K562 (cell line): ENCODE measurements around the gene STPG2. TPM values are rescaled to one million over a fixed set of nuclear protein-coding genes. Genes with fewer than 3 reads are reported as not detected.

ENCODE experiments used
- ATAC-seq: fragments of 200-7000 bp; cut with Tn5 transposase; 3 replicates; pipeline ENCODE4 v1.9.1; 2020; ENCODE audit warnings: moderate library complexity
- BruUV-seq: library from RNA; stranded (reverse); fragments of 400-500 nt; replicated peaks from 2 replicates; lab custom pipeline; 2021; lab: Mats Ljungman, UMichigan
- CTCF ChIA-PET: fragments of 300-600 bp; formaldehyde crosslinking; extraction: SDS; loops from one replicate; lab custom pipeline; 2021; ENCODE audit warnings: low intra/inter-chr PET ratio; lab: Yijun Ruan, JAX
- POLR2A ChIA-PET: fragments of 300-600, 350-650 bp; sonication (Branson Sonifier 250); formaldehyde crosslinking; extraction: SDS; loops from one replicate; lab custom pipeline; 2021; ENCODE audit warnings: antibody characterized with exemption, inconsistent platforms; lab: Yijun Ruan, JAX
- DNase-seq, 4 experiments: peaks; one replicate each; pipeline versions ENCODE4 v3.0.0 to v3.0.0-alpha.2; 2011 to 2018; ENCODE audit warnings: low spot score in 3 of 4, mixed read lengths in 3 of 4; ENCODE audit errors: extremely low read depth in 1 of 4
- FAIRE-seq: peaks from 2 replicates; lab custom pipeline; 2011; peaks lifted over from hg19 to GRCh38; lab: Jason Lieb, UNC
- H2AFZ ChIP-seq: 2 replicates; pipeline ENCODE4 v1.6.0; 2011; ENCODE audit warnings: low read depth, low read length, control low read depth, inconsistent platforms
- H3K27ac ChIP-seq: fragments of 200-600 bp; 3 replicates; pipeline ENCODE4 v1.8.0; 2011; ENCODE audit warnings: low read depth, mild to moderate bottlenecking, control low read depth, inconsistent platforms, low read length, moderate library complexity, mixed read lengths; ENCODE audit errors: extremely low read depth
- H3K27me3 ChIP-seq, 2 experiments: fragments of 300-600 bp in 1 of 2; 2 replicates in 1 of 2; 3 replicates in 1 of 2; pipeline versions ENCODE4 v1.6.0 to v1.8.0; 2011; ENCODE audit warnings: inconsistent platforms in 2 of 2, low read length in 2 of 2, mild to moderate bottlenecking in 1 of 2, mixed read lengths in 1 of 2, moderate library complexity in 1 of 2; ENCODE audit not compliant: control insufficient read depth in 2 of 2, insufficient read depth in 2 of 2
- H3K36me3 ChIP-seq: fragments of 300-600 bp; 3 replicates; pipeline ENCODE4 v1.8.0; 2011; ENCODE audit warnings: mild to moderate bottlenecking, low read length, inconsistent platforms; ENCODE audit not compliant: control insufficient read depth, insufficient read depth
- H3K4me1 ChIP-seq, 2 experiments: fragments of 200-600 bp in 1 of 2; replicated peaks in 1 of 2; 2 replicates in 1 of 2; 3 replicates in 1 of 2; pipeline versions ENCODE4 v1.5.1 to v1.8.0; 2011; ENCODE audit warnings: inconsistent platforms in 2 of 2, low read length in 2 of 2, mild to moderate bottlenecking in 1 of 2, mixed read lengths in 1 of 2, moderate library complexity in 1 of 2; ENCODE audit not compliant: control insufficient read depth in 2 of 2, insufficient read depth in 2 of 2
- H3K4me2 ChIP-seq: 2 replicates; pipeline ENCODE4 v1.6.1; 2011; ENCODE audit warnings: low read length, control low read depth, inconsistent platforms, mixed read lengths; ENCODE audit not compliant: insufficient read depth
- H3K4me3 ChIP-seq: fragments of 200-600 bp; sonication (generic), shearing (Covaris generic); 2 replicates; pipeline ENCODE4 v1.5.1; 2016; ENCODE audit warnings: control low read depth, inconsistent platforms
- H3K79me2 ChIP-seq: fragments of 200-600 bp; 3 replicates; pipeline ENCODE4 v1.8.0; 2011; ENCODE audit warnings: low read length, inconsistent platforms; ENCODE audit not compliant: control insufficient read depth, insufficient read depth
- H3K9ac ChIP-seq, 2 experiments: 2 replicates each; pipeline versions ENCODE4 v1.6.0 to v1.6.1; 2011; ENCODE audit warnings: low read depth in 2 of 2, low read length in 2 of 2, control low read depth in 1 of 2, inconsistent platforms in 1 of 2, mild to moderate bottlenecking in 1 of 2, mixed read lengths in 1 of 2; ENCODE audit not compliant: insufficient read depth in 1 of 2
- H3K9me1 ChIP-seq: one replicate; pipeline ENCODE4 v1.6.0; 2011; ENCODE audit warnings: inconsistent platforms, mild to moderate bottlenecking, low read length, moderate library complexity; ENCODE audit not compliant: control insufficient read depth, insufficient read depth
- H3K9me3 ChIP-seq: replicated peaks from 2 replicates; pipeline ENCODE4 v1.5.1; 2011; ENCODE audit warnings: low read depth, low read length, inconsistent platforms; ENCODE audit not compliant: control insufficient read depth, insufficient read depth
- H4K20me1 ChIP-seq: replicated peaks from 2 replicates; pipeline ENCODE4 v1.6.1; 2011; ENCODE audit warnings: low read length, inconsistent platforms, mixed read lengths; ENCODE audit not compliant: control insufficient read depth, insufficient read depth
- CHD2 ChIP-seq: IDR thresholded peaks from 2 replicates; pipeline ENCODE4 v1.6.1; 2011; ENCODE audit warnings: low read depth, low read length
- GTF2B ChIP-seq: IDR thresholded peaks from 2 replicates; pipeline ENCODE4 v1.6.1; 2011; ENCODE audit not compliant: insufficient read length; ENCODE audit errors: extremely low read depth
- HNRNPK ChIP-seq: fragments of 200-400 bp; formaldehyde crosslinking; IDR thresholded peaks from one replicate; pipeline ENCODE4 v1.6.1; 2018; ENCODE audit warnings: mild to moderate bottlenecking, low read depth, low read length; ENCODE audit not compliant: poor library complexity, severe bottlenecking
- MYC ChIP-seq, 2 experiments: fragments of 250-450 bp in 1 of 2; sonication (Bioruptor Pico) in 1 of 2; IDR thresholded peaks; 2 replicates each; pipeline versions ENCODE4 v1.5.1 to v1.6.1; 2012 to 2021; ENCODE audit warnings: low read depth in 2 of 2, borderline replicate concordance in 1 of 2, improper control_type of control experiment in 1 of 2, low read length in 1 of 2, mild to moderate bottlenecking in 1 of 2, moderate library complexity in 1 of 2
- NFE2L1 ChIP-seq: fragments of 450-650 bp; IDR thresholded peaks from 2 replicates; pipeline ENCODE4 v1.6.1; 2016; ENCODE audit warnings: missing genetic modification characterization, low read depth, mild to moderate bottlenecking, missing compliant biosample characterization, moderate library complexity, borderline replicate concordance
- PKNOX1 ChIP-seq: fragments of 450-650 bp; IDR thresholded peaks from 2 replicates; pipeline ENCODE4 v1.6.1; 2016
- RBM17 ChIP-seq: fragments of 200-400 bp; formaldehyde crosslinking; IDR thresholded peaks from 2 replicates; pipeline ENCODE4 v1.6.1; 2017; ENCODE audit warnings: low read depth, mild to moderate bottlenecking, low read length, borderline replicate concordance
- RCOR1 ChIP-seq, 2 experiments: IDR thresholded peaks; 2 replicates each; pipeline ENCODE4 v1.6.1; 2012; ENCODE audit warnings: low read depth in 2 of 2, low read length in 2 of 2, borderline replicate concordance in 1 of 2, improper control_type of control experiment in 1 of 2
- SIRT6 ChIP-seq: IDR thresholded peaks from one replicate; pipeline ENCODE4 v1.6.1; 2012; ENCODE audit warnings: low read depth, mild to moderate bottlenecking, control low read depth, inconsistent platforms, low read length, moderate library complexity
- TCF7 ChIP-seq: sonication (generic); IDR thresholded peaks from 2 replicates; pipeline ENCODE4 v1.6.1; 2016; ENCODE audit warnings: antibody characterized with exemption, borderline replicate concordance
- ZEB2 ChIP-seq: fragments of 450-650 bp; IDR thresholded peaks from 2 replicates; pipeline ENCODE4 v1.6.1; 2016
- WGBS: fragments of 100-300 bp; shearing (Covaris generic); methylation state at CpG from one replicate; pipeline ENCODE4 v1.1.6; 2016; ENCODE audit warnings: low coverage, mixed read lengths; ENCODE audit not compliant: insufficient coverage; ENCODE audit errors: missing lambda C conversion rate; 5-methylcytosine and 5-hydroxymethylcytosine counted together
- in situ Hi-C: fragments of 300-500 bp; cut with MboI; formaldehyde crosslinking; loops from 4 replicates; pipeline ENCODE4 v1.15.0; 2018; ENCODE audit warnings: inconsistent platforms, mixed read lengths
- intact Hi-C: fragments of 100-400 bp; cut with micrococcal nuclease; formaldehyde crosslinking; loops from 2 replicates; pipeline ENCODE4 v1.14.2; 2022
- polyA plus RNA-seq, 8 experiments: library from polyadenylated mRNA; depleted of rRNA in 4 of 8; stranded (reverse) in 5 of 8; unstranded in 3 of 8; fragments of >200 nt; fragmentation: Nextera tagmentation in 2 of 8; fragmentation: Illumina TruSeq in 1 of 8; extraction: Ambion mirVana in 2 of 8; extraction: Trizol in 1 of 8; gene quantifications; 2 replicates each; pipeline versions ENCODE4 v1.2.1 to v1.2.3, GENCODE V29; 2011 to 2014; ENCODE audit warnings: inconsistent platforms in 1 of 8, missing spikeins in 1 of 8
- total RNA-seq, 7 experiments: library from RNA; depleted of rRNA in 6 of 7; stranded (reverse); fragments of >200 nt in 6 of 7; fragmentation: Illumina TruSeq in 2 of 7; extraction: Trizol in 2 of 7; gene quantifications; 2 replicates each; pipeline versions ENCODE4 v1.2.1 to v1.2.3, GENCODE V29; 2011 to 2021; ENCODE audit warnings: low replicate concordance in 1 of 7

The STPG2 gene
- total and polyA plus RNA-seq, 9 of the 15 experiments (the other 6 are each of a cell fraction or from before 2014, with no cell fraction given): not detected

GRCh38 chr4:97645071-97645821, 498.0 kb downstream of the STPG2 start:
- Histone ChIP-seq H4K20me1 (no peaks in the 10 kb centered on the region), H3K9me3 (no peaks in the 10 kb centered on the region), H3K4me3 (no peak overlapping the region), H3K36me3 (no peaks in the 10 kb centered on the region), H3K4me2 (no peak overlapping the region), H3K27ac (no peak overlapping the region), H3K9me1 (no peaks in the 10 kb centered on the region), H2AFZ (no peak overlapping the region), H3K79me2 (no peaks in the 10 kb centered on the region), H3K4me1 (no peaks in the 10 kb centered on the region), H3K9ac (no peak overlapping the region), H3K27me3 (no peaks in the 10 kb centered on the region)
- ChIA-PET CTCF (no interaction called here), POLR2A (interaction anchor here (0.9 kb wide), 1 partner anchor 24 kb away, joined by 3 read pairs; no protein-coding TSS in a partner anchor)
- no peak for FAIRE-seq
- WGBS: 0% methylated on average over 2 of the region's 2 CpGs
- in situ Hi-C loops (no loop called here), intact Hi-C loops (no loop called here)
- no peak for DNase-seq
- BruUV-seq: no TSS peak
- TF ChIP-seq CHD2: no peak
- no peak for TF ChIP-seq HNRNPK
- no peak for TF ChIP-seq TCF7
- no peak for TF ChIP-seq SIRT6
- no peak for TF ChIP-seq ZEB2
- no peak for TF ChIP-seq MYC (IDR thresholded peaks at IDR 0.05; ENCODE audit: low read depth, low read length)
- TF ChIP-seq MYC (CRISPR knock-in tag; IDR thresholded peaks at IDR 0.05; ENCODE audit: borderline replicate concordance, low read depth): no peak
- TF ChIP-seq RCOR1 (IDR thresholded peaks at IDR 0.05; ENCODE audit: borderline replicate concordance in 1 of 2, low read depth in 2 of 2, low read length in 2 of 2): no peak
- no peak for TF ChIP-seq RBM17
- TF ChIP-seq GTF2B: no peak
- no peak for TF ChIP-seq PKNOX1
- no peak for TF ChIP-seq NFE2L1 (tag)
- no peak for ATAC-seq
